ENCODE data around the gene SNX18.

- TF ChIP-seq CTCF (IDR thresholded peaks at IDR 0.05 in 8 of 11, conservative IDR thresholded peaks at IDR 0.05 in 3 of 11) (no peak), POLR2A (IDR thresholded peaks at IDR 0.05) (no peak)
Observed at GRCh38 chr5:54545796-54546195, 28.2 kb downstream of the SNX18 start.

Data from spleen (tissue), 7 donors.